Gastroesophageal sphincter (tissue), 3 donors: ENCODE measurements around the gene DENND6A.
"Not testable (repeated sequence)": the region's sequence is repeated elsewhere in the genome, so short reads cannot be mapped to it uniquely, and the experiment has no call there.

Experiments
- EP300 ChIP-seq: sonication (generic); formaldehyde crosslinking; IDR thresholded peaks from one replicate; pipeline ENCODE4 v1.6.1; 2017; ENCODE audit warnings: antibody characterized with exemption, mild to moderate bottlenecking
- TF ChIP-seq, protein P1 (sequence below), 4 experiments: fragments of 200-600 bp in 2 of 4; fragments of 450-650 bp in 2 of 4; sonication (generic) in 1 of 4; IDR thresholded peaks; one replicate each; pipeline ENCODE4 v1.5.1; 2017 to 2019; ENCODE audit warnings: antibody characterized with exemption in 4 of 4, mild to moderate bottlenecking in 2 of 4, moderate library complexity in 2 of 4

DNA sequence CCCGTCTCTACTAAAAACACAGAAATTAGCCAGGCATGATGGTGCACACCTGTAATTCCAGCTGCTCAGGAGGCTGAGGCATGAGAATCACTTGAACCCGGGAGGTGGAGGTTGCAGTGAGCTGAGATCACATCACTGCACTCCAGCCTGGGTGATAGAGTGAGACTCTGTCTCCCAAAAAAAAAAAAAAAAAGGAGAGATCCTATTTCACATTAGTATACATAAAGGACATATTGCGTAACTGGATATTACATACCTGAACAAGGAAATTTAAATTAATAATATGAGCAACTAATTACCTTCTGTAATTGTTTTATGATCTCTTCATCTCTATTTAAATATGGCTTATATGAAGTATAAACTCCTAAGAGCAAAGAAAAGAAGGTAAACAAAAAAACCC is 58.6 kb downstream of the DENND6A start:
- TF ChIP-seq, protein P1, sequence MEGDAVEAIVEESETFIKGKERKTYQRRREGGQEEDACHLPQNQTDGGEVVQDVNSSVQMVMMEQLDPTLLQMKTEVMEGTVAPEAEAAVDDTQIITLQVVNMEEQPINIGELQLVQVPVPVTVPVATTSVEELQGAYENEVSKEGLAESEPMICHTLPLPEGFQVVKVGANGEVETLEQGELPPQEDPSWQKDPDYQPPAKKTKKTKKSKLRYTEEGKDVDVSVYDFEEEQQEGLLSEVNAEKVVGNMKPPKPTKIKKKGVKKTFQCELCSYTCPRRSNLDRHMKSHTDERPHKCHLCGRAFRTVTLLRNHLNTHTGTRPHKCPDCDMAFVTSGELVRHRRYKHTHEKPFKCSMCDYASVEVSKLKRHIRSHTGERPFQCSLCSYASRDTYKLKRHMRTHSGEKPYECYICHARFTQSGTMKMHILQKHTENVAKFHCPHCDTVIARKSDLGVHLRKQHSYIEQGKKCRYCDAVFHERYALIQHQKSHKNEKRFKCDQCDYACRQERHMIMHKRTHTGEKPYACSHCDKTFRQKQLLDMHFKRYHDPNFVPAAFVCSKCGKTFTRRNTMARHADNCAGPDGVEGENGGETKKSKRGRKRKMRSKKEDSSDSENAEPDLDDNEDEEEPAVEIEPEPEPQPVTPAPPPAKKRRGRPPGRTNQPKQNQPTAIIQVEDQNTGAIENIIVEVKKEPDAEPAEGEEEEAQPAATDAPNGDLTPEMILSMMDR (IDR thresholded peaks at IDR 0.05) = not testable (repeated sequence)
- not testable (repeated sequence) for TF ChIP-seq EP300
